CD4-positive, alpha-beta T cell treated with Interleukin-12 subunit alpha and Interleukin-12 subunit beta, for 1 hour (primary cell): Measurements from ENCODE around the gene SIPA1L3.
"Not testable (repeated sequence)": the region's sequence is repeated elsewhere in the genome, so short reads cannot be mapped to it uniquely, and the experiment has no call there.

Source experiments
- DNase-seq: peaks from one replicate; pipeline ENCODE4 v3.0.0-alpha.2; 2020

SIPA1L3 gene

DNA sequence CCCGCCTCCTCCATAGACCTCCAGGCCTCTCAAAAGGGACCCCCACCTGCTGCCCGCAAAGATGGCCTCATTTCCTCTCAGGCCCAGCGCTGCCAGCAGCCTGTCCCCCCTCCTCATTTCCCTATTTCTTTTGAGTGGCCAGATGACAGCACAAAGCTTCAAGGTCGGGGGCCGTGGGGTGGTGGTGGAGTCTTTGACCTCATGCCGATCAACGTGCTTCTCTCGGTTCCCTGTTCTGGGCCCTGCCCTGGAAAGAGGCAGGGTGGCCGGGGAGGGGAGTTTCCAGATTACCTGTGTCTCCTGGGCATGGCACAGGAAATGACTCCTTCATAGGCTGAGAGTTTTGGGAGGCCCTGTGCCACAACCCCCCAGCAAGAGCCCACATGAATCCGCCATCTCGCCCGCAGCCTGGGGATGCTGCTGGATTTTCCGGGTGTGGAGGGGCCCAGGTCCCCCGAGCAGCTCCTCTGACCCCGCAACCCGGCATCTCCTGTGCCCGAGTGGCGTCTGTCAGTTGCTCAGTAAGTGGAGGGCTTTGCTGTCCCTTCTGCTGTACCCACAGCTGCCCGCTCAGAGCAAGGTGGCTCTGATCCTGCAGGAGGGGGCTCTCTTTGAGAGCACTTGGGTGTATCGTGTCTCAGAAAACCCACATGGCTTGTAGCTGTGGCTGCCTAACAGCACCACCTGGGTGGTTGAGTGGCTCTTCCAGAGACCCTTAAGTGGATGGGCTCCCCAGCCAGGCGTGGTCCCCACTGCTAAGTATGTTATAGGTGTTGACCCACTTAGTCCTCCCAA, 139.4 kb downstream of the SIPA1L3 start:
- peak; percentile 20 for DNase-seq

DNA sequence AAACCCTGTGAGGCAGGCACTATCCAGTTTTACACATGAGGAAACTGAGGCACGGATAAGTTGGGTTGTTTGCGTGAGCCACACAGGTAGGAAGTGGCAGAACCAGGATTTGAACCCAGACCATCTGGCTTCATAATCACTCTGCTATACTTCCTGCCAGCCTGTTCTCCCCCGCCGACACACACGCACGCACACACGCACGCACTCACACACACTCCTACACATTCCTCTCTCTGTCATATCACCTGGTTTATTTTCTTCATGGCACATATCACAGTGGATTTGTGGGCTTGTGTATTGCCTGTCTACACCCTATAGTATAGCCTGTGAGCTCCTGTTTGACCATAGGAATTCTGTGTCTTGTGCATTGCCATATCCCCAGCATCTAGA, 140.0 kb downstream of the SIPA1L3 start:
- DNase-seq, result no peak

DNA sequence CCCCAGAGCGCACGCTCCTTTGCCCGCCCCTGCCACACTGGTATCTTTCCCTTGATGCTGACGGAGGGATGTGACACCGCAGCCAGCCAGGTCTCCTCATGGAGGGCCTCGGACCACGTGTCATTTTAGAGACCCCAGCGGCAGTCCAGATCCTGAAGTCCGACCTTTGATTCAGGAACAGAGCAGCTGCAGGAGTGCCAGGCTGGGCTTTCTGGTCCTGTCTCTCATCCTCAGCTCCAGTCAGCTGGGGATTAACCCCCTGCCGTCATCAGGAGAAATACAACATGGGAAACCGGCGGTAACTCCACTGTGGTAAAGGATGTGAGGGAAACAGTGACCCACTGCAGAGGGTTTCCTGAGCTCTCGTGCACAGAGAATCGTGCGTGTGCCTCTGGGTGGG, 140.6 kb downstream of the SIPA1L3 start:
- no peak for DNase-seq

DNA sequence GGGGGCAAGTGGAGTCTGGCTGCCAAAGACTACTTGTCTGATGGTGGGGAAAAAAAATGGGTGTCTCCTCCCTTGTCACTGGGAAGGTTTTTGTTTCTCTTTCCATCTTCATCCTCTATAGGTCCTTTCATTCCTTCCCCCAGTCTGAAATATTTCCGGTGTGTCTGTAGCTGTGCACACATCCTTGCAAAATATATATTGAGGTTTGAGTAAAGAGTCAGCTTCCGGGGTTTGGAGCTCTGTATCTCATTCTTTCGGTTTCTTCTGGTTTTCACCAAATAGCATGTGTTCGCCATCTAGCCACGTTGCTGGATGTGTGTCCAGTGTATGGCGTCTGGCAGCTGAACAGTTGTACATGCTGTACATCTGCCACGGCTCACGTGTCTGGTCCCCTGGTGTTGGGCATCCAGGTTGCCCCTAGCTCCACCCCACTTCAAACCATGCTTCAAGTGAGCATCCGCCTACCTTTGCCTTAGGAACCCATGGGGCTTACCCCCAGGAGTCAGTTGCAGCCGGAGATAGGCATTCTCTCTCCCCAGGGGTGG, 142.2 kb downstream of the SIPA1L3 start:
- DNase-seq, result peak; percentile 77

DNA sequence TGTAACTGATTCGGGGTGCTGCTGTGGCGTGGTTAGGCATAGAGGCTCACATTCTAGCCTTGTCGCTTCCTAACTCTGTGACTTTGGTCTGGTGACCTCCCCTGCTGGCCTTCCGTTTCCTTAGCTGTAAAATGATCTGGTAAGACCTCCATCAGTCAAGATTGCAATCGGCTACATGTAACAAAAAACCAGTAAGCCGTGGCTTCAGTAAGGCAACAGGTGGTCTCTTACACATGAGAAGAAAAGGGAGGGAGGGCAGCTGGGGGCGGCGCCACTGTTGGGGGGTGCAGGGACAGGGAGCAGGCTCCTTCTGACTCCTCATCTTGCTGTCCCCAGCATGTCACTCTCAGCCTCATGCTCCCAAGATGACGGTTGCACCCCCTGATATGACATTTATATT, 148.0 kb downstream of the SIPA1L3 start:
- no peak for DNase-seq

DNA sequence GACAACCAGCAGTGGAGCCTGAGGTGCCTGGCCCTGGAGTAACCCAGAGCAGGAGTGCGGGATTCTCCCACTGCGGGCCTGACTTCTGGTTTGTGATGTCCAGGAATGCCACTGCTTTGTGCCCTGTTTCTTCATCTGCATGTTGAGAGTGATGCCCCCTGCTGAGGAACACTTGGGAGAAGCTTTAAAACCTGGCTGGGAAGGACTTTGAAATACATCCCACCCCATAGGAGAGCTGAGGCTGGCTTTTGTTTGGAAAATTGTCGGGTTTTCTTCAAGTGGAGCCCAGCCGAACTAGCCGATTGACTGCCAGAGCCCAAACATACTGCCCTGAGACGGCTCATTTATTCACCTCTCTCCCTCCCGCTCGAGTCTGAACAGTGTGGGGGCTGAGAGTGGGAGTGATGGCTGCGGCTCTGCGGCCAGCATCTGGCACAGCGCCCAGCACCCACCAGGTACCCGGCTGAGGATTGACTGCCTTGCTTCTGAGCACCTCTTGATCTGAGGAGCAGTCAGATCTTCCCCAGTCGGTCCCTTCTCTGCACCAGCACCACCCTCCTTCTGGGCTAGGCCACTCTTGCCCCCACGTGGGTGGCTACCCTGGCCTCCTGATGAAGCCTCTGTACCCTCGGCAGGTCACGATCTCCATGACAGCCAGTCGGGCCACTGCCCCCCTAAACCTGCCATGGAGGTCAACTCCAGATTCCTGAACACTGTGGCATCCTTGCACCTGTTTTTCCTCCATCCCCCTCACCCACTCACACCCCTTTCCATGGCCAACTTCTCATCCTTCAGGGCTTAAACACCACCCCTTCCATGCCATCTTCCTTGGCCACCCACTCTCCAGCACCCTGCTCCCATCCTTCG, 148.9 kb downstream of the SIPA1L3 start:
- DNase-seq, result no peak

DNA sequence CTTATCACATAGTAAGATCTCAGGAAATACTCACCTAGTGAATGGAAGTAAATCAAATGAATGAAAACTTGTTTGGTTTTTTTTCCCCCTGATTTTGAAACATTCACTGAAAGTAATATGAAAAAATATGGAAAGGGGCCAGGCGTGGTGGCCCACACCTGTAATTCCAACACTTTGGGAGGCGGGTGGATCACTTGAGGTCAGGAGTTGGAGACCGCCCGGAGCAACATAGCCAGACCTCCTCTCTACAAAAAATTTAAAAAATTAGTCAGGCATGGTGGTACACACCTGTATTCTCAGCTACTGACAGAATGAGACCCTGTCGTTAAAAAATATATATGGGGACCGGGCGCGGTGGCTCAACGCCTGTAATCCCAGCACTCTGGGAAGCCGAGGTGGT, 149.6 kb downstream of the SIPA1L3 start:
- DNase-seq, result no peak

DNA sequence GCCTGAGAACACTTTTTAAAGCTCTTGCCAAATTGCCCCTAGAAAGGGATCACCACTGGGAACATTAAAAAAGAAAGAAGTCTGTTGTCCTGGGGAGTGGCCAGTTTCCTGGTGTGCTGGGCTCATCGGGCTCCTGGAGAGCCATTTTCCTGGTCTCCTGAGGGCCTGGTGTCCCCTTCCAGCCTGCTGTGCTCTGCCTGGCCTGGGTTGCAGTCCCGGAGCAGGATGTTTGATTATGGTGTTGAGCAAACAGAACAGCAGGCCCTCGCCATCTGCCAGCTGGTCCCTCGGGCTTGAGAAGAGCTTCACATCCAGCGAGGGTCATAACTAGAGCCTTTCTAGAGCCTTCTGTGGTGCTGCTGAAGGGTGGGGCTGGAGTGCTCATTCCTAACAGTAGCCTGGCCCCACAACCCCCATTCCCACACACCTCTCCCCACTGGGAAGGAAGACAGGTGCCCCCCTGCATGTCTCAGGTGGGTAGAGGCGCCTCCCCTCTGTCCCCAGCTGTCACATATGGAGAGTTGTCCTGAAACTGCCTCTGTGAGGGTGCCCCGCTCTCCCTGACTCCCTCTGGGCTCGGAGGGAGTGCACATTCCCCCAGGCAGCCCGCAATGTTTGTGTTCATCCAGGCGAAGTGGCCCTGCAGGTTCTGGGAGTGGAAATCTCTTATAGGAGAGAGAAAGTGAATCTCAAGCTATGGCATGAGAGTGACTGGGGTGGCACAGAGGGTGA, 151.1 kb downstream of the SIPA1L3 start:
- no peak for DNase-seq

DNA sequence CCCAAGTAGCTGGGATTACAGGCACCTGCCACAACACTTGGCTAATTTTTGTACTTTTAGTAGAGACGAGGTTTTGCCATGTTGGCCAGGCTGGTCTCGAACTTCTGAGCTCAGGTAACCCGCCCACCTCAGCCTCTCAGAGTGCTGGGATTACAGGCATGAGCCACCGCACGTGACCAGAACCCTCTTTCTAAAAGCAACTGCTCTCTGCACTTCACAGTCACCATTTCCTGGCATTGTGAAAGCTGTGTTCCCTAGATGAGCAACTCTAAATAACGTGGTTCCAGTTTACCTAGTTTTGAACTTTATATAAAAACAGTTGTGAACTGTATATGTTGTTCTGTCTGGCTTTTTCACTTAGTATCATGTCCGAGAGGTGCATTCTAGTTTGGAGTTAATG, 152.9 kb downstream of the SIPA1L3 start:
- DNase-seq, result peak; percentile 7

DNA sequence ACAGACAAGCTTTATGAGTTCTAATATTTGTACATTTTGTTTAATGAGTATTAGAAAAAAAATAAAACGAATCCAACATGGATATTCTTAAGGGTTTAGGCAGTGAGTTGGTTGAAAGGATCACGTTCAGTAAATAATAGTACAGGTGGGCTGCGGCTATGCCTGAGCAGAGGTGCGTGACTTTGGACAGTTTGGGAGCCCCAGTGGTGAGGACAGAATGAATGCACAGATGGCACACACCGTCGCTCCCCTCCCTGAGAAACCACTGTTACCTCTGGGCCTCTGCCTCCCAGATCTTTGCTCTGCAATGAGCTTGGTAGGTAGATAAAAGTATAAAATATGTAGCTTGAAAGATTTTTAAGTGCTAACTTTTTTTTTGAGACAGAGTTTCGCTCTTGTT, 153.3 kb downstream of the SIPA1L3 start:
- DNase-seq, result no peak

DNA sequence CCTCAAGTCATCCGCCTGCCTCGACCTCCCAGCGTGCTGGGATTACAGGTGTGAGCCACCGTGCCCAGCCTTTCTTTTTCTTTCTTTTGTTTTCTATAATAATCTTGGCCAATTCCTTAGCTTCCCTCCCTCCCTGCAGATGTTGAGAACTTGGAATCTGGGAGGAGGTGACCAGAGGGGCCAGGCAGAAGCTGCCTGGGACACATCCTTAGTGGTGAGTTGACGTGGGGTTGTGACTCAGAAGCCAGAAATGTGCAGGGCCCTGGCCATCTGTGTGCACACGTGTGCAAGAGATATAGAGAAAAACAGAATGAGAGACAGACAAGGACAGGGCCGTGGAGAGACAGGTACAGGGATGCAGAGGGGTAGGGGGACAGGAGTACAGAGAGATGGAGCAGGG, 154.3 kb downstream of the SIPA1L3 start:
- no peak for DNase-seq

DNA sequence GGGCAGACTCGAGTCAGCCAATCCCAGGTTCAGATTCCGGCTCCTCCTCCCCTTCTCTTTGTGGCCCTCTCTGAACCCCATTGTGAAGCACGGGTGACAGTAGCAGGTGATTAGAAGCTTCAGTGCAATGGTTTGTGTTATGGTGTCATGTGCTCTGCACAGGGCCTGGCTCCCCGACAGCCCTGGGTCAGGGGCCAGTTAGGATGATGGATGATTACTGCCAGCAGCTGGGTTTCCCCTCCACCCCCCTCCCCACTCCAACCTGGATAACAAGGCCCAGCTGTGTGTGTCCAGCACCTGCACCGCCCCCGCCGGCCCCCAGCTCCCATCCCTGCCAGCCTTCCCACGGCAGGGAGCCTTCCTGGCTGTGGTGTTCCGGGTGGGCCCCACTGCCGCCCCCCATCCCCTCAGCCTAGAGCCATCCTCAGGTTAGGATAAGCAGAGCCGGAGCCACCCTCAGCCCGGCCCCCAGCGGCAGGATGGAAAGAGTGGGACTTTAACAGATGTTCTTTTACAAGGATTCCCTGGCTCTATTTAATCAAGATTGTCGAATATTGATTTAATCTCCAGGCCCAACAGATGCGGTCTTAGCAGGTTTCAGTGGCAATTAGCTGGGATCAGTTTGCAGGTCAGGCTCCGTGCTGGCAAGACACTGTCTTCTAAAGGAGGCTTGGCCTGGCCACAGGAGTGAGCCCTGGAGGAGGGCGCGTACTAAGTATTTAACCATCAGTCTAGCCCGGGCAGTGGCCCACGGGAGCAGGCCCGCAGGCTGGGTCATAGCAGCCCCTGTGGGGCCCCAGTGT, 156.2 kb downstream of the SIPA1L3 start:
- DNase-seq, result no peak

DNA sequence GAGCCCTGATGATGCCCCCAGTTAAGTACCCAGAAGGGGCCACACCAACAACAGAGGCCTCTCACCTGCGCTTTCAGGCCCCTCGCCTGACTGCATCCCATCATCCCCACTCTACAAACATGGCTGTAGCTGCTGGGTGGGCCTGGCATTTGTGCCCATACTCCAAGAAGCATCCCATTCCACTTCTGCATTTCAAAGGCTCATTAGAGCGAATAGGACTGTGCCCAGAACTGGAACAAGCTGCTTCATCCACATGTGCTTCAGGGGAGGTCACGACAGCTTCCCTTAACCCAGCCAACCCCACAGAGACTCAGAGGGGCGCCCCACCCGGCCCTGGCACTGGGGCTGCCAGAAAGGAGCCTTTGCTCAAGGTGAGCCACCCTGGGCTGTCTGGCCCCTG, 156.9 kb downstream of the SIPA1L3 start:
- DNase-seq, result no peak

DNA sequence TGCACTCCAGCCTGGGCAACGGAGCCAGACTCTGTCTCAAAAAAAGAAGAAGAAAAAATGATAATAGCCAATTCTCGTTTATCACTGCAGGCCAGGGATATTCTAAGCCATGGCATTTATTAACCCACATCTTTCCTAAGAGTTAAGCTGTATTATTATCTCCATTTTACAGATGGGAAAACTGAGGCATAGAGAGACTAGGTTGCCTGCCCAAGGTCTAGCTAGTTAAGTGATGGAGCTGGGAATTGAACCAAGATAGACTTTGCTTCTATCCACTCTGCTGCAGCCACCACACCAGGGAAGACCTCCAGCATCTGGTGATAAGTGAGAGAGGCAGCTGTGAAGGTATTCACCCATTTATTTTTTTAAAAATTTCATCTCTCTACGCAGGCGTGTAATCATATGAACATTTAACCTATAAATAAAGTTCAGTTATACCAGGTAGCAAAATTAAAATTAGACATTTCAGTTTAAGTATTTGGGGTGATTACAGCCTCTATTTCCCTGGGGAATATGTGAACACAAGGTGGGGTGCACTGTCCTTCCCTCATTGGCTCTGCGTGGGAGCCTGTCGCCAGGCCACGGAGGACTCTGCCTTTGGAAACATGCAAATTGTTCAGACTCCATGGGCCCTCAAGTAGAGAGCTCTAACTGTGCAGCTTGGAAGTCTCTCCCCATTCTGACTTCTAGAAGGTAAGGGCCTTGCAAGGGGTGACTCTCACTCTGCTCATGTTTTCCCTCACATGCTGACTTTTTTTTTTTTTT, 157.8 kb downstream of the SIPA1L3 start:
- no peak for DNase-seq

DNA sequence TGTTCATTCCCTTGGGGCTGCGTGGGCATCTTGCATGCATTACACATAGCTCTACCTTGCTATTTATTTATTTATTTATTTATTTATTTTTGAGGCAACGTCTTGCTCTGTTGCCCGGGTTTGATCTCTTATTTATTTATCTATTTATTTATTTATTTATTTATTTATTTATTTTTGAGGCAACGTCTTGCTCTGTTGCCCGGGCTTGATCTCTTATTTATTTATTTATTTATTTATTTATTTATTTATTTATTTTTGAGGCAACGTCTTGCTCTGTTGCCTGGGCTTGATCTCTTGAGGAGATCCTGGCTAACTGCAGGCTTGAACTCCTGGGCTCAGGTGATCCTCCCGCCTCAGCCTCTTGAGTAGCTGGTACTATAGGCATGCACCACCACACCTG, 158.8 kb downstream of the SIPA1L3 start:
- DNase-seq, result not testable (repeated sequence)

DNA sequence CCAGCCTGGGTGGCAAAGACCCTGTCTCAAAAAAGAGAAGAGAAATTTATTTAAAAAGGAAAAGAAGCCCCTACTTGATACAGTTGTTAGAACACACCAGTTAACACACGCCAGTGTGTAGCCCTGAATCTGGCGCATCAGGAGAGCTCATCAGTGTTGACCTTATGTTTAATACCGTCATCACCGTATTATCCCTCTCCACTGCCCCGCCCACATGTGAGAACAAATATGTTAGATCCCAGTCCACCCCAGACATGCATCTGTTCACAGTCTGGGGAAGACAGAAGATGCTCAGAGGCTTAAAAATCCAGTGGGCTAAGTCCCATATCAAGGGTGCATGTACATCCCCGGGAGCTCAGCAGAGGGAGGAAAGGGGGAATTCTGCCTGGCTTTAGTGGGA, 161.8 kb downstream of the SIPA1L3 start:
- DNase-seq, result no peak

DNA sequence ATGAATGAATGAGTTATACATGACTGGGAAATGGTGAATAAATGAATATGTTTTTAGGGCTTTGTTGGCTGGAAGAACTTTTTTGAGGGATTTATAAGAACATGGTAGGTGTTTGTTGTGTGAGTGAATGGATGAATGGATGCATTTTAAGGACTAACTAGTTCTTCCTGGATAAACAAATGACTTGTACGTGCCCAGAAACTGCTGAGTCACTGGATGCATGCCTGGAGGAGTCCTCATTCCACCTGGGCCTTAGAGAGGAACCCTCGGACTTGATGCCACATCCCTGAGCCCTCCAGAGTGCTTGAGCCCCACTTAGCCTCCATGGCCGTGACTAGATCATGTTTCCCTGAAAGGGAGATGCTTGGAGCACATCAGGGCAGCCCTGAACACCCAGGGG, 163.6 kb downstream of the SIPA1L3 start:
- DNase-seq, result no peak

DNA sequence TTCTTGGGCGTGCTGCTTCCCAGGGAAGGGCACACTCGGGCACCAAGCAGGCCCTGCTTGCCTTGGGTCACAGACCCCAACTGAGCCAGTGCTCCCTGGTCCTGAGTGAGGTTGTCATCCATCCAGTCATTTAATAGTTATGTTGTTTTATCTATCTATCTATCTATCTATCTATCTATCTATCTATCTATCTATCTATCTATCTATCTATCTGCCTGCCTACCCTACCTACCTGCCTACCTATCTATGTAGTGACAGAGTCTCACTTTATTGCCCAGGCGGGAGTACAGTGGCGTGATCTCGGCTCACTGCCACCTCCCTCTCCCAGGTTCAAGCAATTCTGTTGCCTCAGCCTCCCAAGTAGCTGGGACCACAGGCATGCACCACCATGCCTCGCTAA, 164.0 kb downstream of the SIPA1L3 start:
- not testable (repeated sequence) for DNase-seq

DNA sequence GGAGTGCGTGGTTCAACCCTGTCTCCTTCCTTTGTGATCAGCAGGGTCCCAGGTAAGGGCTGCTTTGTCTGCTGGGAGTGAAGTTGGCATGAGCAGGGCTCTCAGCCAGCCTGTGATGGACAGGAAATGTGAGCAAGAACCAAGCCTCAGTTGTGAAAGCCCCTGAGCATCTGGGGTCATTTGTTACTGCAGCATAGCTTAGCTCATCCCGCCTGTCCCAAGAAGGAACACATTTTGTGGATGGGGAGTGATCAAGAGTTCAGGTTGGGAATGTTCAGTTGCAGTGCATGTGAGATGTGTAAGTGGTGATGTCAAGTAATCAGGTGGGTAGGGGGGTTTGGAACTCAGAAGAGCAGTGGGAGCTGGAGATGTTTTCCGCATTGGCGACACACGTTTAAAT, 164.6 kb downstream of the SIPA1L3 start:
- DNase-seq, result no peak

DNA sequence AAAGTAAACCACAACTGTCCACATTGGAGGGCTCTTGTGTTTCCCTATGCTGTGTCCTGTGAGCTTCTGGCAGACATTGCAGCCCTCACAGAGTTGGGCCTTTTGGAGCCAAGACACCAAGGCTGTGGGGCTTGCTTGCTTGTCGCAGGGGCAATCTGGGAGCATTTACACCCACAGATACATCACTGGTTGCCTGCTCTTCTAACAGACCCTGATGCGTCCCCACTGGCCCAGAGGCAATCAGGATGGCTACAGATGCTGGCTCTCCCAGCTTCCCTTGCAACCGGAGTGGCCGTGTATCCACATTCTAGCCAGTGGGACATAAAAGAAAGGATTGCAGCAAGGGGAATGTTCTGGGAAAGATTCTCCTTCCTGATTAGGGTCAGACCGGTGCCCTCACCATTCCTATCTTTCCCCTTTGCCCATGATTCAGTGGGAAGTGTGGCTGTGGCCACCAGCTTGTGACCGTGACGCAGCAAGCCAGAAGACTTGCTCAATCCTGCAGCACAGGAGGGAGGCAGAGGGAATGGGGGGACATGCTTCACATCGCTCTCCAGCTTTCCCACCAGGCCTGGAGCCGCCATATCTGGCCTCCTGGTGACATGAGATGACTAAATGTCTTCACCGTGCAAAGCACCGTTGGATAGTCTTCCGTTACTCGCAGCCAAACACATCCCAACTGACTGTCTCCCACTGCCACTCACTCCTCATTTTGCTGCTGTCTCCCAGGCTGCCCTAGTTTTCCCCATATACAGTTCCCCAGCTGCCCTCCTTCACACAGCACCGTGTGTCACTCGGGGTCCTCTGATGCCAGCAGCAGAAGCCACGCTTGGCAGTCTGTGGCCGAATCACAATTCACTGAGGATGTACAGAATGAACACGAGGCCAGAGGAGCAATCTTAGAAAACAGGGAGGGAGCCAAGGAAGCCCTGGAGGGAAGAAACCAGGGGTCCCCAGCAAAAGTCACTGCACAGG, 166.1 kb downstream of the SIPA1L3 start:
- DNase-seq, result no peak
